Spleen (tissue), 7 donors: Measurements from ENCODE around the gene QKI.

ENCODE experiments used
- POLR2A ChIP-seq, 3 donors: fragments of 450-650 bp; IDR thresholded peaks; one replicate each; pipeline ENCODE4 v1.5.1; 2017; ENCODE audit warnings: antibody characterized with exemption in 3 of 3, mild to moderate bottlenecking in 1 of 3
- POLR2AphosphoS5 ChIP-seq, 3 donors: sonication (generic); formaldehyde crosslinking; IDR thresholded peaks; one replicate each; pipeline ENCODE4 v1.5.1; 2017; ENCODE audit warnings: antibody characterized with exemption in 3 of 3
- TF ChIP-seq, protein P1 (sequence below), 11 experiments: fragments of 200-600 bp in 7 of 11; fragments of 450-650 bp in 4 of 11; sonication (generic) in 4 of 11; IDR thresholded peaks in 8 of 11; conservative IDR thresholded peaks in 3 of 11; 1 replicate in 7 of 11; 2 replicates in 4 of 11; pipeline versions ENCODE4 v1.4.0 to v1.8.0; 2016 to 2021; ENCODE audit warnings: antibody characterized with exemption in 11 of 11, inconsistent platforms in 4 of 11, mild to moderate bottlenecking in 1 of 11
- donor health status: DM: no; HTN: no; CAD: no; lungs with moderate emphysema.
- donor health status: DM: no; HTN: no; CAD: no.
- donor health status: DM: no; HTN: no; CAD: no.

DNA sequence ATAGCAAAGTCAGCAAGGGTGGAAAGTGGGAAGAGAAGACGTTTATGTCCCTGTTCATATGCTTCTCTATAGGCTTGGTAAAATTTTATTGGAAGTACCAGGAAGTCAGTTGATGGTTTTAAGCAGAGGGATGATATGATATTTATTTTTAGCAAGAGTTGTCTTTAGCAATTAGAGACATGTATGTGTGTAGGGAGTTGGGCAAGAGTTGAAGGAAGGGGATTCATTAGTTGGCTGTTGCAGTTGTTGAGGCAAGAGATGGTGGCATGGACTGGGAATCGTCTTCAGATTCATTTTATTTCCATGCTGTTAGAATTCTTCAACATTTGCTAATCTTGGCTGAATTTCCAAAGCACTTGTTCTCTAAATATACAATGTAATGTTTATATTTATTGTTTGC lies 85.6 kb downstream of the QKI start:
- TF ChIP-seq POLR2AphosphoS5 (IDR thresholded peaks at IDR 0.05): no peak
- TF ChIP-seq POLR2A (IDR thresholded peaks at IDR 0.05): no peak
- TF ChIP-seq, protein P1, sequence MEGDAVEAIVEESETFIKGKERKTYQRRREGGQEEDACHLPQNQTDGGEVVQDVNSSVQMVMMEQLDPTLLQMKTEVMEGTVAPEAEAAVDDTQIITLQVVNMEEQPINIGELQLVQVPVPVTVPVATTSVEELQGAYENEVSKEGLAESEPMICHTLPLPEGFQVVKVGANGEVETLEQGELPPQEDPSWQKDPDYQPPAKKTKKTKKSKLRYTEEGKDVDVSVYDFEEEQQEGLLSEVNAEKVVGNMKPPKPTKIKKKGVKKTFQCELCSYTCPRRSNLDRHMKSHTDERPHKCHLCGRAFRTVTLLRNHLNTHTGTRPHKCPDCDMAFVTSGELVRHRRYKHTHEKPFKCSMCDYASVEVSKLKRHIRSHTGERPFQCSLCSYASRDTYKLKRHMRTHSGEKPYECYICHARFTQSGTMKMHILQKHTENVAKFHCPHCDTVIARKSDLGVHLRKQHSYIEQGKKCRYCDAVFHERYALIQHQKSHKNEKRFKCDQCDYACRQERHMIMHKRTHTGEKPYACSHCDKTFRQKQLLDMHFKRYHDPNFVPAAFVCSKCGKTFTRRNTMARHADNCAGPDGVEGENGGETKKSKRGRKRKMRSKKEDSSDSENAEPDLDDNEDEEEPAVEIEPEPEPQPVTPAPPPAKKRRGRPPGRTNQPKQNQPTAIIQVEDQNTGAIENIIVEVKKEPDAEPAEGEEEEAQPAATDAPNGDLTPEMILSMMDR (IDR thresholded peaks at IDR 0.05 in 8 of 11, conservative IDR thresholded peaks at IDR 0.05 in 3 of 11): no peak
